ENCODE results near the gene TRA2B.

TRA2B gene

GRCh38 chr3:185900228-185900627, 37.6 kb downstream of the TRA2B start:
- Histone ChIP-seq H3K4me1 (no peaks in the 10 kb centered on the region), H3K4me3 (ENCODE audit: low read depth, low read length) (no peak overlapping the region), H3K27me3 (0 out of 2 replicates have a peak, but pooled peaks cover 5% of the 10 kb centered on the region), H3K36me3 (no peaks in the 10 kb centered on the region; the same call in 1 of the 2 replicates), H3K9me3 (no peaks in the 10 kb centered on the region)
- DNase-seq: peak; percentile 71
- no peak for TF ChIP-seq CTCF (IDR thresholded peaks at IDR 0.05; ENCODE audit: low read depth, low read length)

DNA sequence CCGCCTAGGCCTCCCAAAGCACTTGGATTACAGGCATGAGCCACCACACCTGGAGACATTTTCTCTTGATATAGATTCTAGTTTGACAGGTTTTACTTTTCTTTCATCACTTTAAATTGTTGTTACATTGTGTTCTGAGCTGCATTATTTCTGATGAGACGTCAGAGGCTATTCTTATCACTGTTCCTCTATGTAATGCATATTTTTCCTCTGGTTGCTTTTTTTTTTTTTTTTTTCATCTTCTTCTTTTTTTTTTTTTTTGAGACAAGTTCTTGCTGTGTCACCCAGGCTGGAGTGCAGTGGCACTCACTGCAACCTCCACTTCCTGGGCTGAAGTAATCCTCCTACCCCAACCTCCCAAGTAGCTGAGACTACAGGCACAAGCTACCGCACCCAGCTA, 41.2 kb downstream of the TRA2B start:
- Histone ChIP-seq H3K36me3 (no peaks in the 10 kb centered on the region; the same call in 1 of the 2 replicates), H3K4me3 (ENCODE audit: low read depth, low read length) (no peak overlapping the region), H3K9me3 (no peaks in the 10 kb centered on the region; the same call in 1 of the 2 replicates), H3K27me3 (0 out of 2 replicates have a peak, but pooled peaks cover 5% of the 10 kb centered on the region), H3K4me1 (no peaks in the 10 kb centered on the region)
- TF ChIP-seq CTCF (IDR thresholded peaks at IDR 0.05; ENCODE audit: low read depth, low read length): no peak
- DNase-seq: no peak

DNA sequence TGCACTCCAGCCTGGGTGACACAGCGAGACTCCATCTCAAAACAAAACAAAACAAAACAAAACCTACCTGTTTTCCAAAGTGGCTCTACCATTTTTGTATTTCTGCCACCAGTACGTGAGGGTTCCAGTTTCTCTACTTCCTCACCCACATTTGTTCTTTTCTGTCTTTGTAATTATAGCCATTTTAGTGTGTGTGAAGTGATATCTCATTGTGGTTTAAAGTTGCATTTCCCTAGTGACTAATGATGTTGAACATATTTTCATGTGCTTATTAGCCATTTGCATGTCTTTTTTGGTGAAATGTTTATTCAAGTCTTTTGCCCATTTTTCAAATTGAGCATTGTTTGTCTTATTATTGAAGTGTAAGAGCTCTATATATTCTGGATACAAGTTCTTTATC, 50.7 kb downstream of the TRA2B start:
- Histone ChIP-seq H3K36me3 (no peaks in the 10 kb centered on the region), H3K27me3 (peaks cover 11% of the 10 kb centered on the region), H3K4me3 (ENCODE audit: low read depth, low read length) (no peak overlapping the region), H3K9me3 (no peaks in the 10 kb centered on the region; the same call in 1 of the 2 replicates), H3K4me1 (no peaks in the 10 kb centered on the region)
- DNase-seq: no peak
- no peak for TF ChIP-seq CTCF (IDR thresholded peaks at IDR 0.05; ENCODE audit: low read depth, low read length)

GRCh38 chr3:185884641-185885040, 53.2 kb downstream of the TRA2B start:
- H3K9me3 ChIP-seq: no peaks in the 10 kb centered on the region
- H3K27me3 ChIP-seq: peaks cover 15% of the 10 kb centered on the region
- no peak overlapping the region for H3K4me3 ChIP-seq (ENCODE audit: low read depth, low read length)
- no peak for DNase-seq
- TF ChIP-seq CTCF (IDR thresholded peaks at IDR 0.05; ENCODE audit: low read depth, low read length): no peak
- H3K4me1 ChIP-seq: no peaks in the 10 kb centered on the region
- no peaks in the 10 kb centered on the region for H3K36me3 ChIP-seq

GRCh38 chr3:185881926-185882325, 55.9 kb downstream of the TRA2B start:
- H3K9me3 ChIP-seq: no peaks in the 10 kb centered on the region
- H3K36me3 ChIP-seq: no peaks in the 10 kb centered on the region
- H3K27me3 ChIP-seq: peaks cover 15% of the 10 kb centered on the region
- TF ChIP-seq CTCF (IDR thresholded peaks at IDR 0.05; ENCODE audit: low read depth, low read length): no peak
- no peak overlapping the region for H3K4me3 ChIP-seq (ENCODE audit: low read depth, low read length)
- no peak for DNase-seq
- H3K4me1 ChIP-seq: no peaks in the 10 kb centered on the region

GRCh38 chr3:185880600-185880999, 57.2 kb downstream of the TRA2B start:
- no peak for TF ChIP-seq CTCF (IDR thresholded peaks at IDR 0.05; ENCODE audit: low read depth, low read length)
- no peaks in the 10 kb centered on the region for H3K4me1 ChIP-seq
- DNase-seq: no peak

More at GRCh38 chr3:185880600-185880999, 57.2 kb downstream of the TRA2B start:
- Histone ChIP-seq H3K9me3 (no peaks in the 10 kb centered on the region), H3K27me3 (peaks cover 15% of the 10 kb centered on the region), H3K4me3 (ENCODE audit: low read depth, low read length) (no peak overlapping the region), H3K36me3 (no peaks in the 10 kb centered on the region)

All from BE2C (cell line).